Activated CD8-positive, alpha-beta memory T cell treated with anti-CD3 and anti-CD28 coated beads, Interleukin-2, amount 10 ng/mL, durations not matched to agents 7 days and 5 days (primary cell): ENCODE data around the gene SETSIP. TPM values are rescaled to one million over a fixed set of nuclear protein-coding genes. Genes with fewer than 3 reads are reported as not detected.
"Not testable (repeated sequence)": the region's sequence is repeated elsewhere in the genome, so short reads cannot be mapped to it uniquely, and the experiment has no call there.

Experiments used
- ATAC-seq: fragments of 150-1000 bp; cut with Tn5 transposase; one replicate; pipeline ENCODE4 v1.10.0; 2021; ENCODE audit warnings: moderate library complexity
- CTCF ChIA-PET: fragments of 350-600 bp; sonication (Branson Sonifier 250); formaldehyde crosslinking; loops from one replicate; lab custom pipeline; 2021; ENCODE audit warnings: antibody characterized with exemption; lab: Charles Lee
- DNase-seq: peaks from one replicate; pipeline ENCODE4 v3.0.0-alpha.2; 2020
- H3K27ac Mint-ChIP-seq: one replicate; pipeline ENCODE4 v1.8.0; 2021; ENCODE audit warnings: mild to moderate bottlenecking, mixed read lengths
- H3K27me3 Mint-ChIP-seq: one replicate; pipeline ENCODE4 v1.8.0; 2021; ENCODE audit warnings: mixed read lengths
- H3K36me3 Mint-ChIP-seq: one replicate; pipeline ENCODE4 v1.8.0; 2021; ENCODE audit warnings: mild to moderate bottlenecking, mixed read lengths
- H3K4me1 Mint-ChIP-seq: one replicate; pipeline ENCODE4 v1.8.0; 2021; ENCODE audit warnings: mixed read lengths
- H3K4me3 Mint-ChIP-seq: one replicate; pipeline ENCODE4 v1.8.0; 2021; ENCODE audit warnings: mild to moderate bottlenecking, moderate library complexity, mixed read lengths
- H3K9me3 Mint-ChIP-seq: one replicate; pipeline ENCODE4 v1.8.0; 2022; ENCODE audit warnings: low read depth, mixed read lengths
- total RNA-seq, 2 experiments: library from RNA; stranded (reverse); gene quantifications; one replicate each; pipeline ENCODE4 v1.2.3, GENCODE V29; 2021

The SETSIP gene
- total RNA-seq, 2 experiments from 2014 or later = not detected

DNA sequence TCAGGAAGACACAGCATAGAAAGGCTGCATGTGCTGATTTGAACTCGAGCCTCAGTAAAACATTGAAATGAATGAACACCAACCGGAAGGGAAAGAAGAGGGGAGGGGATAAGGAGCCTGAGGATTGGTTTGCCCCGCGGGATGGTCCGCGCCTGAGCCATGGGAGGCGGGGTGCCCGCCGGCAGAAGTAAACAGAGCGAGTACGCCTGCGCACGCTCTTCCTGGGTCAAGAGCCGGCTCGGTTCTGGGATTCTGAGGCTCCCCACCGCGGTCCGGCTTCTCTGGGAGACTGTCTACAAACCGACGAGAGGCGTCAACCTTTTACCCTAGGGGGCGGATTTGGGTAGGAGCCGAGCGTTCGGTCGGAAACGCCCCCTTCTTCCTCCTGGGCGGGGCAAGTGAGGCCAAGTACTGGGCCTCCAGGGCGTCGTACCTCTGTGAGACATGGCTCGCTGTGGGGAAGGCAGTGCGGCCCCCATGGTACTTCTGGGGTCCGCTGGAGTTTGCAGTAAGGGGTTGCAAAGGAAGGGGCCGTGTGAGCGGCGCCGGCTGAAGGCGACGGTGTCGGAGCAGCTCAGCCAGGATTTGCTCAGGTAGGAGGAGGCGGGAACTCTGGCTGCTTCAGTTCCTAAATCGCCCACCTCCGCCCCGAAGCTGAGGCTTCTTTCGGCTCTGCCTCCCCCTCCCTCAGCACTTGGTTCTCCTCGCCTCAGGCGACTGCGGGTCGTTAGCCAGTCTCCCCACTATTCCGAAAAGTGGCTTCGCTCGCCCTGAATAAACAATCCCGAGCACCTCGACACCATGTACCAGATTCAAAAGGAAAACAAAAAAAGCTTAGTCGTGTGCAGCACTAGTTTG is 5.1 kb upstream of the SETSIP start, which contains the start of gene BTBD8:
Gene BTBD8 (plus strand): TSS at position 218 of the 858 bp plus-strand sequence. CDS start 227 bp downstream, at position 445.
- H3K4me3 Mint-ChIP-seq = peak within 1 kb of the TSS; percentile 89
- H3K27ac Mint-ChIP-seq = peak within 1 kb of the TSS; percentile 87
- peak; percentile 92 for DNase-seq
- peaks cover 2% of the 10 kb centered on the region for H3K36me3 Mint-ChIP-seq
- no peaks in the 10 kb centered on the region for H3K9me3 Mint-ChIP-seq
- CTCF ChIA-PET = no interaction called here
- H3K27me3 Mint-ChIP-seq = no peaks in the 10 kb centered on the region
- H3K4me1 Mint-ChIP-seq = peaks cover 6% of the 10 kb centered on the region
- peak; percentile 98 for ATAC-seq

- H3K9me3 Mint-ChIP-seq = no peaks in the 10 kb centered on the region
- peaks cover 6% of the 10 kb centered on the region for H3K4me1 Mint-ChIP-seq
- ATAC-seq (no peak), DNase-seq (no peak)
- no peaks in the 10 kb centered on the region for H3K27me3 Mint-ChIP-seq
- peaks cover 2% of the 10 kb centered on the region for H3K36me3 Mint-ChIP-seq
- H3K4me3 Mint-ChIP-seq = no peak overlapping the region
- CTCF ChIA-PET = no interaction called here
- H3K27ac Mint-ChIP-seq = no peak overlapping the region
These were observed 4.2 kb upstream of the SETSIP start for GRCh38 chr1:92079441-92079840.

DNA sequence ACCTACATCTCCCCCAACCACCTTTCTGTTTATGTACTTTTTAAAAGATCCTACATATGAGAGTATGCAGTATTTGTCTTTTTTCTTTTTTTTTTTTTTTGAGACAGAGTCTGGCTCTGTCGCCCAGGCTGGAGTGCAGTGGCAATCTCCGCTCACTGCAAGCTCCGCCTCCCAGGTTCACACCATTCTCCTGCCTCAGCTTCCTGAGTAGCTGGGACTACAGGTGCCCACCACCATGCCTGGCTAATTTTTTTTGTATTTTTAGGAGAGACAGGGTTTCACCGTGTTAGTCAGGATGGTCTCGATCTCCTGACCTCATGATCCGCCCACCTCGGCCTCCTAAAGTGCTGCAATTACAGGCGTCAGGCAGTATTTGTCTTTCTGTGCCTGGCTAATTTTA is 2.9 kb upstream of the SETSIP start:
- H3K36me3 Mint-ChIP-seq, ATAC-seq, H3K4me1 Mint-ChIP-seq, H3K27ac Mint-ChIP-seq, H3K4me3 Mint-ChIP-seq, H3K27me3 Mint-ChIP-seq, DNase-seq, CTCF ChIA-PET, H3K9me3 Mint-ChIP-seq: not testable (repeated sequence)

DNA sequence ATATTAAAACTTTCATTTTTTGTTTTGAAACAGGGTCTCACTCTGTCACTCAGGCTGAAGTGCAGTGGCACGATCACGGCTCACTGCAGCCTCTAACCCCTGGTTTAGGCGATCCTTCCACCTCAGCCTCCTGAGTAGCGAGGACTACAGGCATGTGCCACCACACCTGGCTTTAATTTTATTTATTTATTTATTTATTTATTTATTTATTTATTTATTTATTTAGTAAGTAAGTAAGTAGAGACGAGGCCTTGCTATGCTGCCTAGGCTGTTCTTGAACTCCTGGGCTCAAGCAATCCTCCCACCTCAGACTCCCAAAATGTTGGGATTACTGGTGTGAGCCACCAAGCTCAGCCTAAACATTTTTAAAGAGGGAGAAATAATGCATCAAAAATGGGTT is 1.2 kb upstream of the SETSIP start:
- H3K27ac Mint-ChIP-seq = no peak overlapping the region
- H3K9me3 Mint-ChIP-seq = no peaks in the 10 kb centered on the region
- no peak for ATAC-seq
- no peak for DNase-seq
- no peaks in the 10 kb centered on the region for H3K27me3 Mint-ChIP-seq
- peaks cover 6% of the 10 kb centered on the region for H3K4me1 Mint-ChIP-seq
- H3K4me3 Mint-ChIP-seq = no peak overlapping the region
- H3K36me3 Mint-ChIP-seq = no peaks in the 10 kb centered on the region
- CTCF ChIA-PET = no interaction called here

- H3K9me3 Mint-ChIP-seq, H3K27me3 Mint-ChIP-seq, H3K4me3 Mint-ChIP-seq, DNase-seq, H3K4me1 Mint-ChIP-seq, ATAC-seq, H3K27ac Mint-ChIP-seq, H3K36me3 Mint-ChIP-seq: not testable (repeated sequence)
- CTCF ChIA-PET = interaction anchor here (2.0 kb wide), 1 partner anchor 77 kb away, joined by 4 read pairs; no protein-coding TSS in a partner anchor
These were observed 765 bp downstream of the SETSIP start for GRCh38 chr1:92074446-92074845.

DNA sequence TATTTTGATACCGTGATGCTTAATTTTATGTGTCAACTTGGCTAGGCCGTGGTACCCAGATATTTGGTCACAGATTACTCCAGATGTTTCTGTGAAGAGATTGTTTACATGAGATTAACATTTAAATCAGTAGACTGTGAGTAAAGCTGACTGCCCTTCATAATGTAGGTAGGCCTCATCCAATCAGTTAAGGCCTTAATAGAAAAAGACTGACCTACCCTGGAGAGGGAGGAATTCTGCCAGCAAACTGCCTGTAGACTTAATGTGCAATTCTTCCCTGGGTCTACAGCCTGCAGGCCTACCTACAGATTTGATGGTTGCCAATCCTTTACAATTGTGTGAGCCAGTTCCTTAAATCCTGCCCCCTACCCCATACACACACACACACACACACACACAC is 4.3 kb downstream of the SETSIP start:
- Mint-ChIP-seq H3K36me3 (no peaks in the 10 kb centered on the region), H3K9me3 (no peaks in the 10 kb centered on the region), H3K4me3 (no peak overlapping the region), H3K27me3 (no peaks in the 10 kb centered on the region), H3K4me1 (no peaks in the 10 kb centered on the region), H3K27ac (no peak overlapping the region)
- no peak for DNase-seq
- ATAC-seq = no peak
- CTCF ChIA-PET = no interaction called here

DNA sequence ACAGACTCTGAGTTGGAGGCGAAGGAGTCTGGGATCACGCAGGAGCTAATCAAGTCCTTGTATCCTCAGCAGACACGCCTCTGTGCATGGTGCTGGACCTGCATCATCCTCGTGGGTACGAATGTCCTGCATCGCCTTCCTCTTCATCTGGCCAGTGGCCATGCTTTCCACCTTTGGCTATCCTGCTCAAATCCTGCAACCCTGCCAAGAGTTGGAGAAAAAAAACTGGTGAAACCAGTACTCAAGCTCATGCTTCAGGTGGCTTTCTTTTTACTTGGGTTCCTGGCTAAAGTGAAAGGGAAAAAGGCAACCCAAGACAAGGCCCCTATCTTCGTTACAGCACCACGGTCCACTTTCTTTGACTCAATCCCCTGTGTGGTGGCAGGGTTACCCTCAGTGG is 8.9 kb downstream of the SETSIP start:
- ATAC-seq (no peak), DNase-seq (no peak)
- Mint-ChIP-seq H3K27ac (no peak overlapping the region), H3K9me3 (no peaks in the 10 kb centered on the region), H3K27me3 (no peaks in the 10 kb centered on the region), H3K4me3 (no peak overlapping the region), H3K36me3 (no peaks in the 10 kb centered on the region), H3K4me1 (no peaks in the 10 kb centered on the region)
- CTCF ChIA-PET = no interaction called here

DNA sequence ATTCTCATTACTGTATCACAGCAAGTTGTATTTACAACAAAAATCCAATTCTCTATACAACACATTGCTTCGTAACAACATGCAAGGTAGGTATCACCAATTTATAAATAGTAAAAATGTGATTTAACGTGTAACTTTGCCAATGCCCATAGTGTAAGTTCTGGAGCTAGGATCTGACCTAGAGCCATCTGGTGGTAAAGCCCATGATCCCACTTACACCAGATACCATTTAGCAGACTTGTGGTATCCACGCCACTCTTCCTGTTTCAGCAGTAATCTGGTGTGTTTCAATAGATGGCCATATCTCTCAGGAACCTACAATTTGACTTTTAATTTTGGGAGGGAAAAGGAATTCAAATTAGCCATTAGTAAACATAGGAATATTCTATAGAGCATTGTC is 10.2 kb downstream of the SETSIP start:
- CTCF ChIA-PET = no interaction called here
- H3K4me1 Mint-ChIP-seq = no peaks in the 10 kb centered on the region
- H3K9me3 Mint-ChIP-seq = no peaks in the 10 kb centered on the region
- H3K36me3 Mint-ChIP-seq = no peaks in the 10 kb centered on the region
- DNase-seq (no peak), ATAC-seq (no peak)
- no peak overlapping the region for H3K4me3 Mint-ChIP-seq
- no peaks in the 10 kb centered on the region for H3K27me3 Mint-ChIP-seq
- H3K27ac Mint-ChIP-seq = no peak overlapping the region

DNA sequence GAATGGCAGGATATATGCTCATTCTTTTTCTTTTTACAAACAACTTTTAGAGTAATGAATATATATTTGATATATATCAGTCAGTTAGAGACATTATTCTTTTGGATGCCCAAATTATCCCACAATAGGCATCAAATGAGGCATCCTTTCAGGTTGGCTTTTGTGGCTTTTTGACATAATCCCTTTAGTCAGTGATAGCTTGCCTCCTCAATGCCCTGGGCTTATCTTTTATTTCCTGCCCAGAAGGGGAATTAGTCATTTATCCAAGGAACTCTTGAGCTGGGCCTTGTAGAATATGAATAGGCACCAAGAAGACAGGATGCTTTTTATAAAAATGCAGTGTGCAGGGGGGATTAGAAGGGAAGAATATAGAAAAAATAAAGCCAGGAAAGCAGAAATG is 23.3 kb downstream of the SETSIP start:
- peaks cover 18% of the 10 kb centered on the region for H3K27me3 Mint-ChIP-seq
- H3K36me3 Mint-ChIP-seq = no peaks in the 10 kb centered on the region
- no peaks in the 10 kb centered on the region for H3K9me3 Mint-ChIP-seq
- no peaks in the 10 kb centered on the region for H3K4me1 Mint-ChIP-seq
- CTCF ChIA-PET = no interaction called here
- DNase-seq = no peak
- ATAC-seq = no peak
- H3K4me3 Mint-ChIP-seq = no peak overlapping the region
- no peak overlapping the region for H3K27ac Mint-ChIP-seq

DNA sequence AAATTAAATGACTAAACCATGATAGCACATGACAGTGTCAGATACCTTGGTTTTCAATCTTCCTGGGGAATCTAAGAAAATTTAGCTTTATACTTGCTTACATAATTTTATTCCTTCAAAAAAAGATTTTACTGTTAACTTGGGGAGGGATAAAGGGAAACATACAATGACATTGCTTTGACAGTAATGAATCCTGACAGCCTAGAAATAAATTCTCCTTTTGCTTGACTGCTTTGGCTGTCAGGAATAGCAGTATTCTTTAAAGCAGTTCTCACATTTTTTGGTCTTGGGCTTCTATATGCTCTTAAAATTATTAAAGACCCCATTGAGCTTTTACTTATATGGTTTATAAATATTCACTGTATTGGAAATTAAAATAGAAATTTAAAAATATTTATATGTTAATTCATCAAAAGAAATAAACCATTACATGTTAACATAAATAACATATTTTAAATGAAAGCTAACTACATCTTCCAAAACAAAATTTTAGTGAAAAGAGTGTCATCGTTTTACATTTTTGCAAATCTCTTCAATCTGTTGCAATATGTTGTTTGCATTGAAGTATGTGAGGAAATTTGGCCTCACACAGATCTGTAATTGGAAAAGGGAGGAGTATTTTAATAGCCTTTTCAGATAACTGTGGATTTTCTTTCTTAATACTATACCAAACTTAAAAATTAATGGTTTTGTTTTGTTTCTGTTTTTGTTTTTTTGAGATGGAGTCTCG is 29.3 kb downstream of the SETSIP start:
- CTCF ChIA-PET = no interaction called here
- DNase-seq = no peak
- Mint-ChIP-seq H3K27ac (no peak overlapping the region), H3K4me3 (no peak overlapping the region), H3K9me3 (no peaks in the 10 kb centered on the region), H3K4me1 (no peaks in the 10 kb centered on the region), H3K36me3 (no peaks in the 10 kb centered on the region), H3K27me3 (peaks cover 12% of the 10 kb centered on the region)
- no peak for ATAC-seq

GRCh38 chr1:92043621-92044020 is 31.6 kb downstream of the SETSIP start:
- CTCF ChIA-PET = no interaction called here
- H3K9me3 Mint-ChIP-seq = no peaks in the 10 kb centered on the region
- no peak for DNase-seq

GRCh38 chr1:92040971-92041370 is 34.2 kb downstream of the SETSIP start:
- H3K36me3 Mint-ChIP-seq = no peaks in the 10 kb centered on the region
- no peaks in the 10 kb centered on the region for H3K4me1 Mint-ChIP-seq
- no peak overlapping the region for H3K4me3 Mint-ChIP-seq
- no peaks in the 10 kb centered on the region for H3K9me3 Mint-ChIP-seq
- peaks cover 16% of the 10 kb centered on the region for H3K27me3 Mint-ChIP-seq
- ATAC-seq (no peak), DNase-seq (no peak)
- CTCF ChIA-PET = no interaction called here
- no peak overlapping the region for H3K27ac Mint-ChIP-seq

More at GRCh38 chr1:92043621-92044020, 31.6 kb downstream of the SETSIP start:
- Mint-ChIP-seq H3K27me3 (peaks cover 15% of the 10 kb centered on the region), H3K27ac (no peak overlapping the region), H3K4me3 (no peak overlapping the region), H3K36me3 (no peaks in the 10 kb centered on the region), H3K4me1 (no peaks in the 10 kb centered on the region)
- ATAC-seq = no peak

DNA sequence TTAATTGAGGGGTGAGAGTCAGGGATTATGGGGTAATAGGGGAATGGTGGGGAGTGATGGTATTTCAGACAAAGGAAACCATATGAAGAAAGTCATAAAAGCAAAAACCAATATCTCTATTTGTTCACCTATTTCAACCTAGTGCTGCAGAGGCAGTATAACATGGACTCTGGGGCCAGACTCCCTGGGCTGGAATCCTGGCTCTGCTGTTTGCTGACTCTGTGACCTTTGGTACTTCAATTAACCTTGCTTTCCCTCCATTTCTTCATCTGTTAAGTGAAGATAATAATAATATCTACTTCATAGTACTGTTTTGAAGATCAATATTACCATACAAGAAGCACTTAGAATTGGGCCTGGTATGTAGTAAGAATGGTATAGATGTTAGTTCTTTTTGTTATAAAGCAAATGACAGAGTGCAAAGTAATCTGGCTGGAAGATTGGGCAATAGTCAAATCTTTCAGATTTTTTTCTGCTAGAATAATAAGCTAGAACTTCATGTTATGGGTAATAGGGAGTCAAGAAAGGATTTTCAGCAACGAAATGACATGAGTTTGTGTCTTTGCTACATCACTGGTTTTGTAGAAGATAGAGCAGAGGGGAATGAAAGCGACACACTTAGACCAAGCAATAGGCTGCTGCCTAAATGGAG is 36.4 kb downstream of the SETSIP start:
- ATAC-seq (no peak), DNase-seq (no peak)
- Mint-ChIP-seq H3K27me3 (peaks cover 18% of the 10 kb centered on the region), H3K36me3 (no peaks in the 10 kb centered on the region), H3K9me3 (no peaks in the 10 kb centered on the region), H3K4me1 (no peaks in the 10 kb centered on the region), H3K4me3 (no peak overlapping the region), H3K27ac (no peak overlapping the region)
- CTCF ChIA-PET = no interaction called here
